ENCODE data around the gene TBC1D1.

- no peak for TF ChIP-seq CTCF (IDR thresholded peaks at IDR 0.05; ENCODE audit: low read length)
- no peak for TF ChIP-seq EZH2phosphoT487 (IDR thresholded peaks at IDR 0.05; ENCODE audit: low read length)
- TF ChIP-seq EZH2 (optimal IDR thresholded peaks at IDR 0.05; ENCODE audit: low read depth, low read length): no peak
These were observed 38.5 kb upstream of the TBC1D1 start for GRCh38 chr4:37852376-37852775.

Measured in MM.1S (cell line).